GM18909 (cell line): ENCODE measurements around the gene C22orf31.

Experiments used
- ATAC-seq: cut with Tn5 transposase; IDR thresholded peaks from one replicate; pipeline ENCODE4 v1.9.1; 2021; ENCODE audit warnings: mild to moderate bottlenecking; ENCODE audit not compliant: unreplicated experiment, poor library complexity

The C22orf31 gene

DNA sequence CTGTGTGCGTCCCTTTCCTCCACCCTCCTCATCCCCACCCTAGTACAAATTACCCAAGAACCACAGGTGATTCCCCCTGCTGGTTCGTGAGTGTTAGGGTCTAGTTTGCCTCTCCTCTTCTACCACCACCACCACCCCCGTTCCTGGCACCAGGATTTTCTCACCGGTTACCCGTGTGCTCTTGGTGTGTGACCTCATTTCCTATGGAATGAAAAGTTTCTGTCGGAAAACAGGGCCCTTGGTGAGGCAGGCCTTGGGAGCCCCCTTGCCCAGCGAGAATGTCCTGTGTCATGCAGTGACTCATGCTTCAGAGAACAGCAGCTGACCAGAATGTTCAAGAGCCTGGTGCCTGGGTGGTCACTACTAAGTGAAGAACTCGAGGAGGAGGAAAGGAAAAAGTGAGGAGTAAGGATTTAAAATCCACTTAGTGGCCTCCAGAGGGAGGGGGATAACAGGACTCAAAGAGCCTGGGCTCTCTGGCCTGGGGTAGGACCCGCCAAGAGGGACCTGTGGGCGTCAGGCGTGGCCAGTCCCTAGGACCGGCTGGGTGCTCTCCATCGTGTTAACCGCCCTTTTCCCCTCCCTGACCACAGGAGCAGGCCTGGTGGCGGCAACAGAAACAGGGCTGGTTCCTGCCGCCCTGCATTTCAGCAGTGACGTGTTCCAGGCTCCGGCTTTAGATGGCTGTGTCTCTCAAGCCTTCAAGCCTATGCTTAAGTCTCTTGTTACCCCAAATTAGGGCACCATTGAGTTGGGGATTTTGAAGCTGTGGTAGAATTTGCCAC lies 30.2 kb downstream of the C22orf31 start:
- no peak for ATAC-seq

DNA sequence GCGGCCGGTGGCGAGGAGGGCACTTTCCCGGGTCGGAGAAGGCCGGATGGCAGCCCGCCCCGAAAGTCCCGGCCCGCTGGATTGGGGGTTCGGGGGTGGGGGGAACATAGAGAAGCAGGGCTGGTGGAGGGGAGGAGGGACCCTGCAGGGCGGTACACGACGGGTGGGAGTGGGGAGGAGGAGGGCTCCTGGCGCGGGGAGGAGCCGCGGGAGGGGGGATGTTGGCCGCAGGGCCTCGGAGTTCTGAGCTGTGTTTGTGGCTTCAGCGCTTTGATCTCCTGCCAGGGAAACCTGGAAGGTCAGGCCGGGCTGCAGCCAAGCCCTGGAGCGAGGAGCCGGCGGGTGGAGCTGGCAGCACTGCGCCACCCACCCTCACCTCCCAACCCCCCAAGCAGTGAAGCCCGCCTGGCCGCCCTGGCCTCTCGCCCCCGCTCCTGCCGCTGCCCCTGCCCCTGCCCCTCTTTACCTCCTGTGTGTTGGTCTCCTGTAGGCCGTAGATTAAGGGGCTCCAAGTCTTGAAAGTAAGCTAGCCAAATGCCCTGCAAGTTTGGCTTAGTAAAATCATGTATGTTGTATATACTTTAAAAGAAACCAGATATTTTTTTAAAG lies 30.9 kb downstream of the C22orf31 start:
- no peak for ATAC-seq

DNA sequence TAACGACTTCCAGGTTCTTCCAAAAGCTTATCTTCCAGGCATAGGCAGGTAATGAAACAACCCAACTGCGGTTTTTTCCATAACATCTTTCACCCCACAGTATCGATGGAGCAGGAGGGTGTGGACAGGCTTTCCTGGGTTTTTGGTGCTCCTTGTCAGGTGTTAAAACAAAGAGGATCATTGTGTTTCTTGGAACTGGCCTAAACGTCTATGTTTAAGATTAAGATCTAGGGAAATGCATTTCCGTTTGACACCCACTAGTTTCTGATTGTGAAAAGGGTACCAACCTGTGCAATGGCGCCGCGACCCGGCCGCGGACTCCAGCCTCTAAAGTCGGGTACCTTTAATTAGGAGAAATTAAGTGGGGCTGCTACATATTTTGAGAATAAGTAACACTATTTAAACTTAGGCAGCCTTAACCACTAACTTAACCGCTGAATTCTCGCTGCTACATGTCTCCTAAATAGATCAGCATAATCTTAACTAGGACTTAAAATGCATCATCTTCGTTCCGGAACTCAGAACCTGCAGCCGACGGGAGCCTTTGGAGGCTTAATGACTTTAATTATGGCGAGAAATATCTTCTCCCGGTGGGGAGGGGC lies 31.5 kb downstream of the C22orf31 start:
- no peak for ATAC-seq

- no peak for ATAC-seq
These were observed 32.2 kb downstream of the C22orf31 start for GRCh38 chr22:29029202-29030000.

GRCh38 chr22:29028468-29028867 lies 33.2 kb downstream of the C22orf31 start:
- ATAC-seq: no peak

DNA sequence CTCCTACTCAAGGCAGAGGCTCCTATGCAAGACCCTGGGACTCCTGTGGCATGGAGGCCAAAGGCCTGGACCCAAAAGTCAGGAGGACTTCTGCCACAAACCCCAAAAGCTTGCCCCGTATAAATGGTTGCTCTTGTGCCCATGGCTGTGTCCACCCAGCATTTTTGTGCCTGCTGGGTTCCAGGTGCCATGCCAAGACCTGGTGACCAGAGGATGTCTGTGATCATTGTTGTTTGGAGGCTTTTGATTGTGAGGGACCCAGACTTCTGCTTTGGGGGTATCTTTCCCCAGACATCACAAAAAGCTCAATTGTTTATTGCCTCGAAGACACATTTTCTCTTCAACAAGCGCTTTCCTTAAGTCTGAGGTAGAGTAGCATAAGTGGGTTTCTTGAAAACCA lies 35.1 kb downstream of the C22orf31 start:
- ATAC-seq: no peak

DNA sequence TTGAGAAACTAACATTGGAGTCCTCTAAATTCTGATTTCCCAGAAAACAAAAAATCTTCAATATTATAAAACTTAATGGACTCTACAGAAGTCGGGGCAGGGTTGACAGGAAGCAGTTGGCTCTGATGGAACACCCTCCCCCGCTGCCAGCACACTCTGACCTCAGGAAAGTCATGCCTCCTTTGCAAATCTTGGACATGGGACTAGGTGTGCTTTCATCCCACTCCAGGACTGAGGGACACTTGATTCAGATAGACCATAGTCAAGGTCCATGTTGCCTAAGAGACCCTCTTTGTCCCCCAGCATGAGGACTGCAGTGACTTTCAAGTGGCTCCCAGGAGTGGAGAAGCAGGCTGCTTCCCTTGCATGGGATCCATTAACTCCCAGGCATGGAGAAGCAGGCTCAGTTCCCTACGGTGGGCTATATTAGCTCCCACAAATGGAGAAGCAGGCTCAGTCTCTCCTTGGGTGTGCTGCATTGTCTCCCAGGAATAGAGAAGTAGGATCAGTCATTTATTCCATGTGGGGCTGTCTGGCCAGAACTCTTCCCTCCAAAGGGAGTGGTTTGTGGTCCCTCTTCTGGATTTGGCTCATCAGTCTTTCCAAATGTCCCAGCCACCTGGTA lies 38.3 kb downstream of the C22orf31 start:
- ATAC-seq: no peak

GRCh38 chr22:29022101-29022817 lies 39.4 kb downstream of the C22orf31 start:
- ATAC-seq: no peak

- ATAC-seq: no peak
These were observed 43.1 kb downstream of the C22orf31 start for GRCh38 chr22:29018293-29019189.

DNA sequence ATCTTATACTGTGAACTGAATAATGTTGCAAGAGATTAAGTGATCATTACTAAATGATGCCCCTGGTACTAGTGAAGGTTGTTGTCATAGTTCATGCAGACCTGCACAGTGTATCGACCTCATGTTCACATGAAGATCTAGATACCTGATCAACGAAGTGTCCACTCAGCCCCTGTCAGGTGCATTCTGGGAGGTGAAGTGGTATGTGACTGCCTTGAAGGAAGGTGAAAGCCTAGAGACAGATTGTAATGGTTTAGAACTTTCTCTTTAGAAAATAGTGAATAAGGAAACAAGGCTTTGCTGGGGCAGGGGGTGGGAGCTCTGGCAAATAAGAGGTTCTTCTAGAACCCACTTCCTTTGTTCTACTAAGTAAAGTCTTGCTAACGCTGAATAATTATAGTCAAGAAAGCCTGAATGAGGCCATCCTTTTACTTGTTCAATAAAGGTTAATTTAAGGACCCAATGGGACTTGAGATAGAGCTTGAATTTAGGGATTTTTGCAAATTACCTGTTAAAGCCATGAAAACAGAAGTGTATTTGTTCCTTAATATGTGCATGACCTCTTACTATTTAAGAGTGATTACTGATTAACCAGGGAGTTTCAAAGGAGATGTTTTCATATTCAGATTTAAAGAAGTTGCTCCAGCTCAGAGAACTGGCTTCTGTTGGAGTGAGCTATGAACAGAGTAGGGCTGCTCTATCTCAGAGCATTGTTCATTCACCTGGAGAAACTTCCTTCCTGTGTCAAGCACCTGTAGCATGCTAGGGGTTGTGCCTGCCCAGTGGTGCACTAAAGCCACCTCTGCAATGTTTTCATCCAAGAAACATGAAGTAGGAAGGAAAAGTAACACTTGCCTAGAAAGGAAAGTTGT lies 45.3 kb downstream of the C22orf31 start:
- ATAC-seq: no peak

DNA sequence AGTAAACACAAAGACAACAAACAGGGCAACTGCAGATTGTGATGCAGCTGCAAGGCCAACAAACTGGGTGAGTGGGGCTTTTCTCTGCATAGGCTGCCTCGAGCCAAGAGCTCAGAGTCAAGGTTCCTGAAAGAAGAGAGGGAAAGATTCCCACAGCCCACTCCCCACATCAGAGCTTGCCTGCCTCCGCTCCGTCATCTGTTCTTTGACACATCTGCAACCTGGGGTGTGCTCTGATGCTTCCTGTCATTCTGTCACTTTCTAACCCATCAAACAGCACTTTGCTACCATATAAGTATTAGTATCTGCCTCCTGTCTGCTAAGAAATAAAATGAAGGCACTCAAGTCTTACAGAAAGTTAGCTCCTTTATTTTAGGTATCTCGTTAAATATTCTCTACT lies 46.9 kb downstream of the C22orf31 start:
- ATAC-seq: no peak

- ATAC-seq: no peak
These were observed 47.3 kb downstream of the C22orf31 start for GRCh38 chr22:29014293-29014692.

- ATAC-seq: no peak
These were observed 48.7 kb downstream of the C22orf31 start for GRCh38 chr22:29012952-29013351.

DNA sequence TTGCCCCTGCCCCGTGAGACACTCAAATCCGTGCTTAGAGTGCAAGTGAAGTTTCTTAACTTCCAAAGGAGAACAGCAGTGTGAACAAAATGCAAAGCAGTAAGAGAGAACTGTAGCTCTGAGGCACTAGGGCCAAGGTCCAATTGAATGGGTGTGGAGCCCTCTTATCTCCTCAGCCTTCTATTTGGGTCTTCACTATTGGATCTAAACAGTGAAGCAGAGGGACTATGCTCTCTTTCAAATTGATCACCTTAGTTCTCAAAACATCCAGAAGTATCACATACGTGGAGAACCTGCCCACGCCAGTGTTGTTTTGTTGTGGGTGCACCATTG lies 49.6 kb downstream of the C22orf31 start:
- no peak for ATAC-seq

GRCh38 chr22:29011240-29012100 lies 50.2 kb downstream of the C22orf31 start:
- no peak for ATAC-seq

DNA sequence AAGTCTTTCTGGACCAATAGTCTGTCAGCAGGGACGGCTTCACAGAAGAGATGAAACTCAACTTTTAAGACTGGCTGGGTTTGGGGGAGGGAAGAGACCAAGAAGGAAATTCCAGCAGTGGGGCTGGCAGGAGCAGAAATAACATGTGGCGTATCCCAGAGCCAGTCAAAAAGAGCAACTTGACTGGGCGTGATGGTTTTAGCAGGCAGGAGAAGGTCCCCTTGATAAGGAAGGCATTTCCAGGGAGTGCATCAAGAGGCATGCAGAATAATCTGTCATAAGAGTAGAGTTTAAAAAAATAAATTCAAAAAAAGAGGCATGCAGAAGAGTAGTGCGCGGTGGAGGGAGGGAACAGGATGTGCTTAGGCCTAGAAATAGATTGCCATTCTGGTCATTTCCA lies 52.5 kb downstream of the C22orf31 start:
- ATAC-seq: no peak
